Stromal cell of bone marrow (primary cell): ENCODE results near the gene DCN.
A peak's percentile ranks its signal among the peaks of the same experiment; 100 is the strongest.

ENCODE experiments used
- DNase-seq: peaks from one replicate; pipeline ENCODE4 v3.0.0-alpha.2; 2012; ENCODE audit warnings: low read depth

Gene DCN

GRCh38 chr12:91186156-91186555, 3.5 kb upstream of the DCN start:
- no peak for DNase-seq

- DNase-seq, result no peak
Observed at GRCh38 chr12:91185421-91185820, 2.8 kb upstream of the DCN start.

- no peak for DNase-seq
Observed at GRCh38 chr12:91183551-91183950, 934 bp upstream of the DCN start.

GRCh38 chr12:91180582-91181395, 1.8 kb downstream of the DCN start:
- DNase-seq, result peak; percentile 80

GRCh38 chr12:91179966-91180561, 2.6 kb downstream of the DCN start:
- DNase-seq, result no peak

- no peak for DNase-seq
Observed at GRCh38 chr12:91179315-91179714, 3.3 kb downstream of the DCN start.

GRCh38 chr12:91178781-91179180, 3.8 kb downstream of the DCN start:
- no peak for DNase-seq

- DNase-seq, result peak; percentile 50
Observed at GRCh38 chr12:91178139-91178561, 4.5 kb downstream of the DCN start.

GRCh38 chr12:91177381-91177780, 5.2 kb downstream of the DCN start:
- no peak for DNase-seq

GRCh38 chr12:91176915-91177314, 5.7 kb downstream of the DCN start:
- no peak for DNase-seq

- DNase-seq, result no peak
Observed at GRCh38 chr12:91176358-91176757, 6.3 kb downstream of the DCN start.

- DNase-seq, result no peak
Observed at GRCh38 chr12:91173124-91173523, 9.5 kb downstream of the DCN start.

GRCh38 chr12:91172096-91172495, 10.5 kb downstream of the DCN start:
- no peak for DNase-seq

GRCh38 chr12:91171476-91171875, 11.1 kb downstream of the DCN start:
- DNase-seq, result no peak

GRCh38 chr12:91163116-91163515, 19.5 kb downstream of the DCN start:
- no peak for DNase-seq

GRCh38 chr12:91161009-91161408, 21.6 kb downstream of the DCN start:
- DNase-seq, result no peak

GRCh38 chr12:91155990-91156389, 26.6 kb downstream of the DCN start:
- no peak for DNase-seq

- no peak for DNase-seq
Observed at GRCh38 chr12:91154131-91154530, 28.5 kb downstream of the DCN start.

- DNase-seq, result no peak
Observed at GRCh38 chr12:91144053-91144452, 38.6 kb downstream of the DCN start.

GRCh38 chr12:91143206-91143605, 39.4 kb downstream of the DCN start:
- DNase-seq, result no peak

- DNase-seq, result no peak
Observed at GRCh38 chr12:91142221-91142631, 40.4 kb downstream of the DCN start.

GRCh38 chr12:91140026-91140931, 42.3 kb downstream of the DCN start:
- DNase-seq, result peak; percentile 90

GRCh38 chr12:91139286-91139685, 43.3 kb downstream of the DCN start:
- no peak for DNase-seq
